Measurements from ENCODE around the gene MAP1LC3A.

DNA sequence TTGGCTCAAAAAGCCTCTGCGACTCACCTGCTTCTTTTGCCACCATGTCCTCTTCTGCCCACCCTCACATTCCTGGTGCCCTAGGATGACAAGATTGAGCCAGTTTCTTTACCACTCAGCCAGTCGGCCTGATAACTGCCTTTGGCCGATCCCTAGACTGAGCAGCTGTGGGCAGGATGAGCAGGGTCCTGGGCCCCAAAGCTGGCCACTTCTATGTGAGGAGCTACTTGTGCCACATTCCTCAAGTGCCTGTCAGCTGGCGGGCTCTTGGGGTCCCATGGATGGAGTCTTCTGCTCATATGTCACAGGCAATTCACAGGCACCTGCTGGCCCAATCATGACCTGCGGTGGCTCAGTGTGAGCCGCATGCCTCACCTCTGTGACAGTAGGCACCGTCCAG, 25.8 kb upstream of the MAP1LC3A start:
- TF ChIP-seq, protein P1, sequence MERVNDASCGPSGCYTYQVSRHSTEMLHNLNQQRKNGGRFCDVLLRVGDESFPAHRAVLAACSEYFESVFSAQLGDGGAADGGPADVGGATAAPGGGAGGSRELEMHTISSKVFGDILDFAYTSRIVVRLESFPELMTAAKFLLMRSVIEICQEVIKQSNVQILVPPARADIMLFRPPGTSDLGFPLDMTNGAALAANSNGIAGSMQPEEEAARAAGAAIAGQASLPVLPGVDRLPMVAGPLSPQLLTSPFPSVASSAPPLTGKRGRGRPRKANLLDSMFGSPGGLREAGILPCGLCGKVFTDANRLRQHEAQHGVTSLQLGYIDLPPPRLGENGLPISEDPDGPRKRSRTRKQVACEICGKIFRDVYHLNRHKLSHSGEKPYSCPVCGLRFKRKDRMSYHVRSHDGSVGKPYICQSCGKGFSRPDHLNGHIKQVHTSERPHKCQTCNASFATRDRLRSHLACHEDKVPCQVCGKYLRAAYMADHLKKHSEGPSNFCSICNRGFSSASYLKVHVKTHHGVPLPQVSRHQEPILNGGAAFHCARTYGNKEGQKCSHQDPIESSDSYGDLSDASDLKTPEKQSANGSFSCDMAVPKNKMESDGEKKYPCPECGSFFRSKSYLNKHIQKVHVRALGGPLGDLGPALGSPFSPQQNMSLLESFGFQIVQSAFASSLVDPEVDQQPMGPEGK (CRISPR knock-in tag; IDR thresholded peaks at IDR 0.05; ENCODE audit: borderline replicate concordance) = no peak
- TF ChIP-seq ISL1 (CRISPR knock-in tag; IDR thresholded peaks at IDR 0.05) (no peak), ARNTL (CRISPR knock-in tag; IDR thresholded peaks at IDR 0.05; ENCODE audit: borderline replicate concordance, low read depth) (no peak), ZNF8 (CRISPR knock-in tag; IDR thresholded peaks at IDR 0.05) (no peak), OSR1 (CRISPR knock-in tag; IDR thresholded peaks at IDR 0.05) (no peak)
- TF ChIP-seq, protein P2, sequence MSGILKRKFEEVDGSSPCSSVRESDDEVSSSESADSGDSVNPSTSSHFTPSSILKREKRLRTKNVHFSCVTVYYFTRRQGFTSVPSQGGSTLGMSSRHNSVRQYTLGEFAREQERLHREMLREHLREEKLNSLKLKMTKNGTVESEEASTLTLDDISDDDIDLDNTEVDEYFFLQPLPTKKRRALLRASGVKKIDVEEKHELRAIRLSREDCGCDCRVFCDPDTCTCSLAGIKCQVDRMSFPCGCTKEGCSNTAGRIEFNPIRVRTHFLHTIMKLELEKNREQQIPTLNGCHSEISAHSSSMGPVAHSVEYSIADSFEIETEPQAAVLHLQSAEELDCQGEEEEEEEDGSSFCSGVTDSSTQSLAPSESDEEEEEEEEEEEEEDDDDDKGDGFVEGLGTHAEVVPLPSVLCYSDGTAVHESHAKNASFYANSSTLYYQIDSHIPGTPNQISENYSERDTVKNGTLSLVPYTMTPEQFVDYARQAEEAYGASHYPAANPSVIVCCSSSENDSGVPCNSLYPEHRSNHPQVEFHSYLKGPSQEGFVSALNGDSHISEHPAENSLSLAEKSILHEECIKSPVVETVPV (CRISPR knock-in tag; IDR thresholded peaks at IDR 0.05) = no peak
